HG02981 (cell line): ENCODE data around the gene LRRN4.

Source experiments
- ATAC-seq: cut with Tn5 transposase; IDR thresholded peaks from one replicate; pipeline ENCODE4 v1.9.1; 2021; ENCODE audit warnings: mild to moderate bottlenecking, moderate library complexity; ENCODE audit not compliant: unreplicated experiment

Gene LRRN4

DNA sequence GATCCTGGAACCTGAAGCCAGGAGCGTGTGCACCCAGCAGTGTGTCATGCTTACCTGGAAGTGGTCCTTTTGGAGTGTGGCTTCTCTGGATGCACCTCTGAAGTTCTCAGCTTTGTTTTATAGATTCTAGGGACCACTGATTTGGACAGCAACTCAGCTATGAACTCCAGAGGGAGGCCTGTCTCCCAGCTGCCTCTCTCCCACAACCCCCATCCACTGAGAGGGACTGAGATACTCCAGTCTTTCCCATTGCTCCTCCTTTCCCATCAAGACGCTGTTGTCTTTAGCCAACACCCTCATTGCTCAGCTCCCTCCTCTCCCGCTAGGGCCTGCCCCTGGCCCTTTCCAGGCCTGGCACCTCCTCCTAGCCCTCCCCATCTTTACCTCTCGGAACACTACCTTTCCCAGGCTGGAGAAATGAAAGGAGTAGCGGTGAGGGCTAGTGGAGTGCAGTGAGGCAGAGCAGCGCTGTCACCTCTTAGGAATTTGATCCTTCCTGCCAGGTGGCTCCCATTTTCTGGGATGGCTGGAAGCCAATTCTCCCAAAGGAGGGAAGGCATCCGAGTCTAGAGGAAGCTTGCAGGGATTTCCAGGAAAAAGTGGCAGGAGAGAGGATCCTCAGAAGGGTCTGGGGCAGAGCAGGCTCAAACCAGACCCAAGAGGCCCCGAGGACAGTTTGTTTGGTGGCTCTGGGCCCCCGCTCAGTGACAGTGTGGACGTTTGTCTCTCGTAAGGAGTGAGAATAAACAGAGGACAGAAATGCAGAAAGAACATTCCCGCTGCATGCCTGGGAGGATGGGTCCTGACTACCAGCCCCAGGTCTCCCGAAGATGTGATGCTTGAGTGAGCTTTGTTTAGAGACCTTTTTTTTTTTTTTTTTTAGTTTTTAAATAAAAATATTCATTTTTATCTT, at the start of gene LRRN4:
Gene LRRN4, minus strand, starts transcription at position 285 of the 913 bp plus-strand sequence. CDS start 1,261 bp downstream, outside the sequence.
- no peak for ATAC-seq

DNA sequence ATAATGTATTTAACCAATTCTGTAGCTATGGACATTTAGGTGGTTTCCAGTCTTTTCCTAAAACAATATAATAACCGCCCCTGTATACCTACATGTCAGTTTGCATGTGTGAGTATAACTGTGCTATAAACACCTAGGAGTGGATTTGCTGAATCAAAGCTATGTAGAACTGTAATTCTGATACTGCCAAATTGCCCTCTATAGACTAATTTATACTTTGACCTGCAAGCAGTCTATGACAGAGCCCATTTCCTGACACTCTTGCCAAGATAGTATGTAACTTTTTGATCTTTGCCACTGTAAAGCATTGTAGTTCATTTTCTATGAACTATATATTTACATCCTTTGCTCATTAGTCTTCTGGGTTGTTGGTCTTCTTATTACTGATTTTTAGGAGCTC, 49.4 kb upstream of the LRRN4 start:
- ATAC-seq = no peak

DNA sequence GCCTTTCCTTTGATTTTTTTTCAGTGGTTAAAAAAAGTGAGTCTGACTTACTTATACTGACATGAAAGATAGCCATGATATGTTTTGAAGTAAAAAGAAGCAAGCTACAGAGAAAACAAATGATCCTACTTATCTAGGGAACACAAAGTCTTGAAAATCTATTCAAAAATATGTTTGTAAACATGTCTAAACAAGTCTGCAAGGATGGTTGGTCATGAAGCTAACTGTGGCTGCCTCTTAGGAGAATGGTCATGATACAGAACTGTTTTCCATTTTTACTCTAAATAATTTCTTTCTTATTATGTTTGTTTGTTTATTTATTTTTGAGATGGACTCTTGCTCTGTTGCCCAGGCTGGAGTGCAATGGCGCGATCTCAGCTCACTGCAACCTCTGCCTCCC, 47.5 kb upstream of the LRRN4 start:
- no peak for ATAC-seq

DNA sequence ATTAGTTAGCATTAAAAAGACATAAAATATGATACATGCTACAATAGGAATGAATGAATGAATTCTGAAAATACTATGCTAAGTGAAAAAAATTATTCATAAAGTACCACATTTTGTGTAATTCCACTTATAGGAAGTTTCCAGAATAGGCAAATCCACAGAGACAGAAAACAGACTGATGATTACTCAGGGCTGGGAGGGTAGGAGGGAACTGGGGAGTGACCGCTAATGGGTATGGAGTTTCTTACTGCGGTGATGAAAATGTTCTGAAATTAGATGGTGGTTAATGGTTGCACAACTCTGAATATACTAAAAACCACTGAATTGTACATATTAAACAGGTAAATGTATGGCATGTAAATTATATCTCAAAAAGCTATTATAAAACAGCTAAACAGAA, 46.4 kb upstream of the LRRN4 start:
- ATAC-seq = no peak

DNA sequence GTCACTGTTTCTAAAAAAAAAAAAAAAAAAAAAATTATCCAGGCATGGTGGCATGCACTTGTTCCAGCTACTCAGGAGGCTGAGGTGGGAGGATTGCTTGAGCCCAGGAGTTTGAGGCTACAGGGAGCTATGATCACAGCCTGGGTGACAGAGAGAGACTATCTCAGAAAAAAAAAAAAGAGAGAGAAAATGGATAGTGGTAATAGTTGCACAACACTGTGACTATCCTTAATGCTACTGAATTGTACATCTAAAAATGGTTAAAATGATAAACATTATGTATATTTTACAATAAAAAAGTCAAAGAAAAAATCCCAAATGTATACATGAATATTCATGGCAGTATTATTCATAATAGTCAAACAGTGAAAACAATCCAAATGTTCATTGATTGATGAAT, 46.0 kb upstream of the LRRN4 start:
- no peak for ATAC-seq

DNA sequence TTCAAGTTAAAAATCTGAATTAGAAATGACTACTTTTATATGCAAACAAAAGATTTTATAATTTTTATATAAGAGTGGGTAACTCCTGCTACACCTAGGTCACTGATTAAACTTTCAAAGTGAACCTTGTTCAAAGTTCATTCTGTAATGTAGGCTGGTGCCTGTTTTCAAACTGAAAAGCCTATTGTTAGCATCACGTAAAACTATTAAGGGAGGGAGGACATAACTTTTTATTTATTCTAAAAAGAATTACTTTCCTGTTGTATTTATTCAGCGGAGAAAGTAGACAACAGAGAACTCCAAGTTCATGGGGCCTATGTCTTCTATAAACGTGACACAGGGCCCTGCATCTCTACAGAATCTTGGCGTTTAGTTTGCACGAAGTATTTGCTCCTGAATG, 41.5 kb upstream of the LRRN4 start:
- no peak for ATAC-seq

DNA sequence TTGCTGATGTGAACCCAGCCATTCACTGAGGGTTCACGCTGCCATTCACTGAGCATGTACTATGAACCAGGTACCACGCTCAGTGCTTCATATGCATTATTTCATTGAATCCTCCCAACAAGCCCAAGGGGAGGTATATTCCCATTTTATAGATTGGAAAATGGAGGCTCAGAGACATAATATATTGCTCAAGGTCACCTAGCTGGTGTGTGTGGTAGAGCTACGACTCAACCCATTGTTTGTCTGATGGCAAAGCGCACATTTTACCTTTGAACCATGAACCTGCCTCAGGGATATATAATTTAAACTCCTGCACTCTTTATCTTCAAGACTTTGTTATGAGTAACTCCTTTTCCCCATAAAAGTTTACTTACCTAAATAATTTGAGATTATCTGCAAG, 40.7 kb upstream of the LRRN4 start:
- no peak for ATAC-seq

DNA sequence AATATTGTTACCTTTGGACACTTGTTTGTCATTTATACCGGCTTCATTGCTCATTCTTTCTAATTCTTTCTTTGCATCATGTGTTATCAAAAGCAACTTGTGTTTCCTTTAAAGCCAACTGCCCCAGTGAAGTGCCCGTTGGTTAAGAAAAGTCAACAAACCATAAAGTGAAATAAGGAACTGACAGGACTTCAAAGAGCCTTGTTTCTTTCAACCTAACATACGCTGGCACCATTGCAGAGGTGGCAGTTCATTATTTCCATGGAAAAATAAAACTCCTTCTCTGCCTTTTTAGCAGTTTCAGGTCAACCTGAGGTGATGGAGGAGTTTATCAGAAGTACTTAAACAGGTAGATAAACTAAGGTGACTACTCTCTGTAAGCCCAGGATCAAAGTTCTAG, 40.2 kb upstream of the LRRN4 start:
- no peak for ATAC-seq

DNA sequence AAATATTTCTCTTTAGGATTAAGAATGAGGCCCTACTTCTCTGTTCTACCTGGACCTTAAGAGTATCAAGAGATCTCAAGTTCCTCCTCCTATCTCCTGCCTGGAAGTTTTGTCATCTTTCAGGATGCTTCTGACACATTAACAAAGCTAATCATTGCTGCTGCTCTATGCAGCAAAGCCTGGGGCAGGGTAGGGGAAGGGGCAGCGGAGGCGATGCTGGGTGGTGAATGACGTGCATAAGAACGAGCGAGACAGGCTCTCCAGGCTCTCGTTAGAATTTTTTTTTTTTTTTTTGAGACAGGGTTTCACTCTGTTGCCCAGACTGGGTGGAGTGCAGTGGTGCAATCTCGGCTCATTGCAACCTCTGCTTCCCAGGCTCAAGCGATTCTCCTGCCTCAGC, 37.8 kb upstream of the LRRN4 start:
- no peak for ATAC-seq

DNA sequence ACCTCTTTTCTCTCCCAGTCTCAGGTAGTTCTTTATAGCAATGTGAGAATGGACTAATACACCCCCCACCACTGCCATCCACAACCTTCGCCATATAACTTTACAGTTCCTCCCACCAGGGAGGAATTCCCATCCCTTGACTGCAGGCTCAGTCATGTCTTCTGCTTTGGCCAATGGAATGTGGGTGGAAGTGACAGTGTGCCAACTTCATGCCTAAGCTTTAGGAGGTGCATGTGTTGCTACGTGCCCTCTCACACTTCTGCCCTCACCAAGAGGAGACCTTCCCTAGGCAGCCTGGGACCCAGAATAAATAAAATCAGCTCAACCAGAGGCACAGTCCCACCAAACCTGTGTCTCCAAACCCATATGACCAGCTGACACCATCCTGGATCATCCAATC, 33.0 kb upstream of the LRRN4 start:
- no peak for ATAC-seq

DNA sequence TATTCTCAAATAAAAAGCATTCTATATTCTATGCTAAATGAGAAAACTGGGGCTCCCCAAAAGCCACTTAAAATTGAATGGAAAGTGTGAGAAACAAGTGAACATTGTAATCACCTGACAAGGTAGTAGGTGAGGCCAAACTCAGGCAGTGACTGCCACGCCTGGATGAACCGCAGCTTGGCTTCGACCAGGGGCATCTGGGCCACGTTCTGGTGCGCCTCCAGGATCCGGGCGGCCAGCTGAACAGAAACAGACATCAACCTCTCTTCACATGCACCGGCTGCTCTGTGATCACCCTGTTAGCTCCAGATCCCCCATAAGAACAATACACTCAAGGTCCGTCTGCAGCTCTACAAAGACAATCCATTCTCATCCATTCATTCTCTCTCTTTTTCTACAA, 30.1 kb upstream of the LRRN4 start:
- no peak for ATAC-seq

DNA sequence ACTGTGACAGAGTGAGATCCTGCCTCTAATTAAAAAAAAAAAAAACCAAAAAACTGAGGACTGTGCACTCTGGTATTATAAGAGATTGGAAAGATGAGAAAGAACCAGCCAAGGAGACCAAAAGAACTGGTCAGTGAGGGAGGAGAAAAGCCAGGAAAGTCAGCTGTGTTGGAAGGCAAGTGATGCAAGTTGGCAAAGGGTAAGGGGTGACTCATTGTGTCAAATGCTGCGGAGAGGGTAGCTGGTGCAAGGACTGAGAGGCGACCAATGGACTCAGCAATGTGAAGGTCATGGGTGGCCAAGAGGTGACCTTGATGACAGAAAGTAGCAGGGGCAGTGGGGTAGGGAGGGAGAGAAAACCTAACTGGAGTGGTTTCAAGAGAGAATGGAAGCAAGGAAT, 27.4 kb upstream of the LRRN4 start:
- ATAC-seq = no peak

DNA sequence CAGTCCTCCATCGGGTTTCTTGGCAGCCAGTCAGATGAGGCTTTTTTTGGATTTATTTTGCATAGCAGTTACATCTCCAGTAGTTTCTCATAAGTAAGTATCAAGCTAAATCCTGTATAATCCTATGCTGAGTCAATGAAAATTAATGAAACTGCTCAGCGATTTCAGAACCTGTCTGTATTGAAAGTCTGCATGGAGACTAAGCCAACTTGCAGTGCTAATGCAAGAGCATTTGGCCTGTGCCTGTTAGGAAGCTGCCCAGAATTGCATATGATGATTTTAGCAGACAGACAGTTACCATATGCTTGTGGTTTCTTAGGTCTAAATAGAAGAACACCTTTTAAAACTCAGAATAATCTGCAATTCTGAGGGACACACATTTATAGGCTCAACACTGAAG, 25.2 kb upstream of the LRRN4 start:
- ATAC-seq = no peak

DNA sequence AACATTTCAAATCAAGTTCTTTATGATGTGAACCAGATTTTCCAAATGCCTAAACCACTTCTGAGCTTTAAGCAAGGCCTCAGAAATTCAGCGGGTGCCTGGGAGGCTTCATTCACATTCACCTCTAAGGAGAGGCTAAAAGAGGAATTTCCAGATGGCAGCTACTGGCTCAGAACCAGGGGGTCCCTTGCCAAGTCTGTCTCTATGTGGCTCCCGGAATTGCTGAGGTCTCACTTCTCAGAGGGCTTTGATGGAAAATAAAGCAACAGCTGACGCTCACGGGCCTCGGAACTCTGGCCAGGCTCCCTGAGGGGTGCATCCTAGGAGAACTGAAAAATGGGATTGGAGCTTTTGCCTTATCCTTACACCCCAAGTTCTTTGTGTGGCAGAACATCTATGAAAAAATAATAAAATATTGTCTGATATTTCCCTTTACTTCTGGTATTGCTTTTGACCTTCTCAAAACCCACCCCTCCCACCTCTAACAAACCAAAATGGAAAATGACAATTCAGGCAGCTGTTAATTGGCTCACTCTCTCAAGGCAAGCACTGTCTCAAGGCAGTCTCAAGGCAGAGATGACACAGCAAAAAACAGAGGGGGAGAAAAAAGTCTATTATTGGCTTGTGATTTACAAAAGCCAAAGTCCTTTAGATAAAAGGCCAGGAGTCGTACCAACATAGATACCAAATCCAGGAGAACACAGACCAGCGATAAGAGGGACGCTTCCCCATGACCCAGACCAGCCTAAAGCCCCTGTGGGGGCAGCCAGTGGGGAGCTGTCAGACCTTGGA, 21.8 kb upstream of the LRRN4 start:
- no peak for ATAC-seq

DNA sequence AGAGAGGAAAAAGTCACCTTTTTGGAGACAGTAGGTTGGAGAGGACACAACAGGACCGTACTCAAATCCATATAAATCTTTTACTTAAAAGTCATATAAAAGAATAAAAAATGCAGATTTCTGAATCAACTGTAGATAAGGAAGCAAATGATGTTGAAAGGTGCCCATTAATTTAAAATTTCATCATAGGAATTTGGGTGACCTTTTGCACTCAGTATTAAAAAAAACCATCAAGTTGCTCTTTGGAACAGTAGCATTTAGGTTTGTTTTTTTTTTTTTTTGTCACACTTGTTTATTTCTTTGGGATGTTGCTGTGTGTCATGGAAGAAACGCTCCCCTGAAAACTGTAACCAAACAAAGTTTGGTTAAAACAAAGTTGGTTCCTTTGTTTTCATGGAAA, 20.9 kb upstream of the LRRN4 start:
- no peak for ATAC-seq

DNA sequence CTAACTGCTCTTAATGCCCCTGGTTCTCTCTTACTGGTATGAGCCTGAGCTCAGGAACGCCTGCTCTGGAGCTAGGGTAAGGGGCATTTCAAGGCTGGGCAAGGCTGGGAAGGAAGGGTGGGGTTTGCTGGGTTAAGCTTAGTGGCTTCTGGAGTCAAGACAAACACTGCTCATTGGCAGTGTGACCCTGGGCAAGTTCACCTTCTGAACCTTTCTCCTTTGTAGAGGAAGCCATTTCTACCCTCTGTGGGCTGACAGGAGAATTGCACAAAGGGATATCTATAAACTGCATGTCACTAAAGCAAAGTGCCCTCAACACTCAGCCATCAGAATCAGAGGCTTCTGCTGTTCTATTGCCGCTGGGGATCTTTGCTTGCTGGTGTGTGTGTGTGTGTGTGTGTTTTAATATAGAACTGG, 20.3 kb upstream of the LRRN4 start:
- ATAC-seq = no peak

DNA sequence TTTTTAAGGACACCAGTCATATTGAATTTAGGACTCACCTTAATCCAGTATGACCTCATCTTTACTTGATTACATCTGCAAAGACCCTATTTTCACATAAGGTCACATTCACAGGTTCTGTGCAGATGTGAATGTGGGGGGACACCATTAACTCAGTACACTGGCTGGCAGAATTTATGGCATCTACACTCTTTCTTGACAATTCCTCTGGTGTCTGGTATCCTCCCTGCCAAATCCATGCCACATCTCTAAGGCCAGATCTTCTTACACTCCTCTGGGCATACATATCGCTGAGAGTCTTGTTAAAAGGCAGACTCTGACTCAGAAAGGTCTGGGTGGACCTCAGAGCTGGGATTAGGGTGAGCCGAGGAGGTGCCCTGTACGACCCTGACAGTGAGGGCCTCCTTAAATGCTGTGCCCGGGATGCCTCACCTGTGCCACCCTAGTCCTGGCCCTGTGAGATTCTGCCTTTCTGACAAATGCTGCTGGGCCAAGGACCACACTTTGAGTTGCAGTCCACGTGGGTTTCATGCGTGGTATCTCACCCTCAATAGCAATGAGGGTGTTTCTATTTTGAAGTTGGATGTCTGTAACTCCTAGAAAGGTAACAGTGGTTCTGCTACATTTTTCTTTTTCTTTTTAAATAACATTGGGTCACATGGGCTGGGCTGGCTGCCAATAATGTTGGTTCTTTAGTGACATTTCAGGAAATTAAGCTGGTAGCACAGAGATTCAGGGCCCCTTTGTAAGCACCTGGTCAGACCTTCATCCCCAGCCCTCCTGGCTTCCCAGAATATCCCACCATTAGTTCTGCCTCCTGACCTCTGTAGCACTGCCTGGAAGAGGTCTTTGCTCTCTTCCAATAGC, 17.2 kb upstream of the LRRN4 start:
- ATAC-seq = no peak

DNA sequence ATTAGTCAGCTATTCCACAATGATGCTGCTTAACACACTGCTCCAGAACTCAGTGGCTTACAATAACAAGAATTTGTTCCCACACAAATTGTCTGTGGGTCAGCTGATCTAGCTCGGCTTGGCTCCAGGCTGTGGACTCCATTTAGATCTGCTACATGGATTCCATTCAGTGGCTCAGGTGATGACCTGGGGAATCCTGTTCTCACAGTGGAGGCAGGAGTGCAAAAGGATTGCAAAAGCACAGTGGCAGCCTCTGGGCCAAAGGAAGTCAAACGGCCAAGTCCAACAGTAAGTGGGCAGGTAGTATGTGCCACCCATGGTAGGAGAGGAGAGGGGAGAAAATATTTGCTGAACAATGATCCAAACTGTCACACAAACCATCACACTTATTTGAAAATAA, 15.8 kb upstream of the LRRN4 start:
- no peak for ATAC-seq

DNA sequence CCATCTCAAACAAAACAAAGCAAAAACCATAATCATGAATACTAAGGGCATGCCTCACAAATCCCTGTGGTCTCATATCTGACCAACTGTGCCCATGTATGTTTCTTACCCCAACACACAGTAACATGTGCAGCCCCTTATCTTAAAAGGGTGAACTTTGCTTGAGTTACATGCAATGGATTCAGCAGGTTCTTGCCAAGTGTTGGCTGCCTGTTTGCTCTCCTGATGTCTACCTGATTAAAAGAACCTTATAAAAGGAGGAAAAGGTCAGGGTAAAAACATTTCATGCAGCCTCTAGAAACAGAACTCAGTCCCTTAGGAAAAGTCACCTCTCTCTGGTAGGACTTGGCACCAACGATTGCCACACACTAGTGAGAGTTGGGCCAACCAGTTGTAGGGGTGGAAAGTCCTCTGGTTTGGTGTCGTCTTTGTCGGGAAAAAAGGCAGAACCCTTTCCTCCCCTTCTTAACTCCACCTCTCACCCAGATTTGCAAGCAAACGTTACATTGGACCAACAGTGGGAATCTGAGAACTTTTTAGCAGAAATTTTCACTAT, 14.0 kb upstream of the LRRN4 start:
- no peak for ATAC-seq

DNA sequence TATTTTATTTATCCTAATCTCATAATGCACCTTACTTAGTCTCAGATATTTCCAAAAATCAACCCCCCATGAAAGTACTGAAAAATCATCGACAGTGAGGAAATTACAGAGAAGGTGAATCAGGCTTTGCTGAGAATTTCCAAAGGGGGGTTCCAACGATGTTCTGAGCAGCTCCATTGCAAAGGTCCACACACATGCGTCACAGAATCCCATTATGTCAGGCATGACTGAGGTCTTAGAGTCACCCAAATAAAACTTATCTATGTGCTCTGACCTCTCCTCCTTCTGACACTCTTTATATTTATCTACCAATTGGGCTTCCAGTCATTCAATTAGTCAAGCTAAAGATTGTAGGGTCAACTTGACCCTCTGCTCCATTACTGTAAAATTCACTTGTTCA, 12.7 kb upstream of the LRRN4 start:
- no peak for ATAC-seq

DNA sequence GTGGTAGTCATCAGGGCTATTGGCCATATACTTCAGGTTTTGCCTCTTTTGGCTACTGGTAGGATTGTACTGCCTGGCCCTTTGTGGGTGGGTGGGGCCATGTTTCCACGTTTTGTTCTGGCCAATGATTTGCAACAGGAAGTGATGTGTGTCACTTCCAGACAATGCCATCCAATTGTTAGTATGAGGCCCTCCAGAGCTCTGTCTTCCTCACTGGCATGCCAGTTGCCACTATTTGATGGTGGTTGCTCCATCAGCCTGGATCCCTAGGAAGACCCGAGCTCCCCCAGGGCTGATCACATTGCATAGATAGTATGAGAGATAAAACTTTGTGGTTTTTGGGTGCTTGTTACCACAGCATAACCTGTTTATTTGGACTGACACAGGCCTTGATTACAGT, 7.7 kb upstream of the LRRN4 start:
- ATAC-seq = no peak
